Stimulated activated naive CD8-positive, alpha-beta T cell treated with anti-CD3 and anti-CD28 coated beads, Interleukin-15, Interleukin-2, amounts not matched to agents 100 ng/mL and 50 ng/mL, for 24 hours (primary cell): ENCODE results near the gene SIAH2.

Source experiments
- H3K27ac Mint-ChIP-seq: one replicate; pipeline ENCODE4 v1.8.0; 2021; ENCODE audit warnings: mild to moderate bottlenecking, mixed read lengths
- H3K27me3 Mint-ChIP-seq: one replicate; pipeline ENCODE4 v1.8.0; 2021; ENCODE audit warnings: mixed read lengths
- H3K36me3 Mint-ChIP-seq: one replicate; pipeline ENCODE4 v1.8.0; 2021; ENCODE audit warnings: low read depth, mixed read lengths
- H3K4me1 Mint-ChIP-seq: one replicate; pipeline ENCODE4 v1.8.0; 2021; ENCODE audit warnings: low read depth, mixed read lengths
- H3K4me3 Mint-ChIP-seq: one replicate; pipeline ENCODE4 v1.8.0; 2021; ENCODE audit warnings: mild to moderate bottlenecking, mixed read lengths
- H3K9me3 Mint-ChIP-seq: one replicate; pipeline ENCODE4 v1.8.0; 2021; ENCODE audit warnings: mixed read lengths

The SIAH2 gene

DNA sequence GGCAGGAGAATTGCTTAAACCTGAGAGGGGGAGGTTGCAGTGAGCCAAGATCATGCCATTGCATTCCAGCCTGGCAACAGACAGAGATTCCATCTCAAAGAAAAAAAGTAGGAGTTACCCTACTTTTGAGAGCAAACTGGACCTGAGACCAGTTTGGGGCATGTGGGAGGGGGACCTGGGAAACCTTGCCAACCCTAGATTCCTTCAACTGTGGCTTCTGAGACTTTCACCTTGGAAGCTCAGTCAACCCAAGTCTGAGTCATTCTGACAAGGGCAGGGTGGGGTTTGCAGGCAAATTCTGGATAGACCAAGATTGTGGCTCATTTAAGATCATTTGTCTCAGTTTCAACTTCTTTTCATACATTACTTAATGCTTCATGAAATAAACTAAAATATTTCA is 23.8 kb upstream of the SIAH2 start:
- peaks cover 12% of the 10 kb centered on the region for H3K27me3 Mint-ChIP-seq
- H3K27ac Mint-ChIP-seq: peak overlapping the region; percentile 74
- no peak overlapping the region for H3K4me3 Mint-ChIP-seq
- H3K36me3 Mint-ChIP-seq: no peaks in the 10 kb centered on the region
- H3K9me3 Mint-ChIP-seq: no peaks in the 10 kb centered on the region
- peaks cover 59% of the 10 kb centered on the region for H3K4me1 Mint-ChIP-seq

- peaks cover 6% of the 10 kb centered on the region for H3K27me3 Mint-ChIP-seq
- peaks cover 62% of the 10 kb centered on the region for H3K4me1 Mint-ChIP-seq
- peak overlapping the region; percentile 93 for H3K27ac Mint-ChIP-seq
- no peaks in the 10 kb centered on the region for H3K36me3 Mint-ChIP-seq
- peak overlapping the region; percentile 56 for H3K4me3 Mint-ChIP-seq
- no peaks in the 10 kb centered on the region for H3K9me3 Mint-ChIP-seq
These were observed 21.8 kb upstream of the SIAH2 start for GRCh38 chr3:150784747-150785125.

DNA sequence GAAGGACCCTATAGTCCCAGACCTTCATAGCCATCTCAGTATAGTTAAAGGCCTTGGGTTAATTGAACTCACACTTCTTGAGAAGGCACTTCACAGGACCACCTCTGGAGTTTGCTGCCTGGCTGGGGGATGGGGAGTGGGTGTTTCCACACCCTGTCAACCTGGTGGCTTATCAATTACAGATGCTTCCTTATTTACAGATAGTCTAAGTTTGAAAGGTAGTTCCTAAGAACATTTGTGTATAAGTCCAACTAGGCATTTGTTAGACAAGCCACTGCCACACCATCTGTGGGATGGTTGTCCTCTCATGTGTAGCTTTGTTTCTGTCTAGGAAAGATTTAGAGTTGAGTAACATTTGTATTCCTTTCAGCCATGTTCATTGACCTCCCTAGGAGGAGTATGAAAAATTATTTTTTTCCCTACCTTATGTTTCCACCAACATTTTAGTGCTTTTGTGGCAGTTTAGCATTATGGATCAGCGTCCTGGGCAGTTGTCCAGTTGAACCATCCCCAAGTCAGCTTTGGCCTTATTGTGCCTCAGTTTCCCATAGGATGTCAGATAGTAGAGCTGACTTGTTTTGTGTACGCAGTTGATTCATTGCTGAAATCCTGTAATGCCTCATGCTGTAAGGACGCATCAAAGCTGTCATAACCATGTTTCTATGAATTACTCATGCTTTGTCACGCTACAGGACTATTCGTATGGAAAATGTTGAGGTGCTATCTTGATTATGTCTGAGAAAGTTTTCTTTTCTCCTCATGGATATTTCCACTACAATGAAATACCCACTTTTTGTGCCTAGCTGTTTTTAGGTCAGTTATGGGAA is 21.2 kb upstream of the SIAH2 start:
- Mint-ChIP-seq H3K4me1 (peaks cover 62% of the 10 kb centered on the region), H3K4me3 (peak overlapping the region; percentile 56), H3K27ac (peak overlapping the region; percentile 93), H3K27me3 (peaks cover 6% of the 10 kb centered on the region), H3K36me3 (no peaks in the 10 kb centered on the region), H3K9me3 (no peaks in the 10 kb centered on the region)

DNA sequence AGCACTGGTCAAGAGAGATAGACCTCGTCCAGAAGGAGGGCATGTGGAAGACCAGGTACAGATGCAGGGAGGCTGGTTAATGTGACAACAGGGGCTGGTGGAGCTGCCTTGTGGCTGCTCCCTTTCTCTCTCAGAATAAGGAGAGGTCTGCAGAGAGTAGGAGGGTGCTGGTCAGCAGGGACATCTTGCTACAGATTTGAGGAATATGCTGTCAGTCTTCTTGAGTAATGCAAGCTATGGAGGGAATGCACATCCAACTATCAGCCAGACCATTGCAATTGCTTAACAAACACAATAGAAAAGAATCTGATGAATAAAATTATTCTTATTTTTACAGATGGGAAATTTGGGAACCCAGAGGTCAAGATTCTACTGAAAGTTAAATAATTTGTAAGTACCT is 20.3 kb upstream of the SIAH2 start:
- no peak overlapping the region for H3K4me3 Mint-ChIP-seq
- H3K36me3 Mint-ChIP-seq: no peaks in the 10 kb centered on the region
- no peaks in the 10 kb centered on the region for H3K27me3 Mint-ChIP-seq
- H3K9me3 Mint-ChIP-seq: no peaks in the 10 kb centered on the region
- H3K4me1 Mint-ChIP-seq: peaks cover 61% of the 10 kb centered on the region
- H3K27ac Mint-ChIP-seq: peak overlapping the region; percentile 93

DNA sequence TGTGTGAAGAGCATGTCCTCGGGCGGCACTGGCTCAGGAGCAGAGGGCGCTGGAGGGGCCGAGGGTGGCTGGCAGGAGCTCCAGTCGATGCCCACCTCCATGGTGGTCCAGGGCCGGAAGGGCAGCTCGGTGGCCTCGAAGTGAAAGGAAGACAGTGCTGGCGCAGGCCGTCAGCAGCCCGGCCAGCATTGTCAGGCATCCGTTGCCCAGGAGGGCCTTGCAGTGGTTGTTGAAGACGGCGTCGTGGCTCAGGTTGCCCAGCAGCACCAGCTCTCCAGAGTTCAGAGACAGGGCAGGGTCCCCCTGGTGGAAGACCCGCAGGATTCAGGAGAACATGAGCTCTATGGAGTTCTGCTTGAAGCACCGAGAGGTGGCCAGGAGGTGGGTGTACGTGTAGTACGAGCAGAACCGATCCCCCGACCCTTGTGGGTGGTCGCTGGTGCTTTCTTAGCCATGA is 16.5 kb upstream of the SIAH2 start:
- Mint-ChIP-seq H3K9me3 (no peaks in the 10 kb centered on the region), H3K4me3 (no peak overlapping the region)

GRCh38 chr3:150778793-150779401 is 15.9 kb upstream of the SIAH2 start:
- Mint-ChIP-seq H3K4me3 (no peak overlapping the region), H3K27ac (no peak overlapping the region), H3K27me3 (no peaks in the 10 kb centered on the region), H3K4me1 (peaks cover 20% of the 10 kb centered on the region), H3K36me3 (no peaks in the 10 kb centered on the region), H3K9me3 (no peaks in the 10 kb centered on the region)

More for the DNA sequence above, 16.5 kb upstream of the SIAH2 start:
- H3K27ac Mint-ChIP-seq: no peak overlapping the region
- H3K27me3 Mint-ChIP-seq: no peaks in the 10 kb centered on the region
- peaks cover 26% of the 10 kb centered on the region for H3K4me1 Mint-ChIP-seq
- no peaks in the 10 kb centered on the region for H3K36me3 Mint-ChIP-seq

DNA sequence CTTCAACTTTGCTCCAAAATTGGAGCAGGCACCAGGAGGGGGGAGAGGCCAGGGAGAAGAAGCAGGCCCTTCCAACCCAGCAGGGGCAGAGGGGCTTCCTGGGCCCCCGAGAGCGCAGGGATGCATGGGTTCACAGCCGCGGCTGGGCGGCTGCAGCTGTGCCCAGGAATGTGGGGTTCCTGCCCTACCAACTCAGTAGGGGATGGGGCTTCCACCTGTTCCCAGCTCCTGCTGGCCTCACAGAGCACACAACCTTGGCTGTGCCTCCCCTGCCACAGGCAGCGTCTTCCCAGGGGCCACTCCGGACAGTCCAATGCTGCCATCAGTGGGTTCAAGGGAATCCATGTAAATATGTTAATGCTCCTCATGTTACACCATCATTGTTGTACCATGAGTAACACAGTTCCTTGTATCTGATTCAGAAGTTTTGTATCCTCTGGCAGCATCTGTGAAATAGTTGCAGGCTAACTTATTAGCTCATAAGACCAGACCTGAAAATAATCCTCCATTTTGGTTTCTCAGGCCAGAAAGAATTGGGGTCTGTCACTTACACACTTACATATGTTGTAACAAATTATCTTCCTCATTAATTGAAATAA is 12.1 kb upstream of the SIAH2 start:
- Mint-ChIP-seq H3K27me3 (no peaks in the 10 kb centered on the region), H3K4me1 (no peaks in the 10 kb centered on the region), H3K9me3 (no peaks in the 10 kb centered on the region), H3K4me3 (no peak overlapping the region), H3K36me3 (no peaks in the 10 kb centered on the region), H3K27ac (no peak overlapping the region)

- H3K4me1 Mint-ChIP-seq: no peaks in the 10 kb centered on the region
- no peaks in the 10 kb centered on the region for H3K36me3 Mint-ChIP-seq
- H3K27me3 Mint-ChIP-seq: no peaks in the 10 kb centered on the region
- no peaks in the 10 kb centered on the region for H3K9me3 Mint-ChIP-seq
- H3K27ac Mint-ChIP-seq: peak overlapping the region; percentile 31
- H3K4me3 Mint-ChIP-seq: no peak overlapping the region
These were observed 10.7 kb upstream of the SIAH2 start for GRCh38 chr3:150773616-150774192.

GRCh38 chr3:150771600-150771999 is 8.6 kb upstream of the SIAH2 start:
- Mint-ChIP-seq H3K4me1 (peaks cover 12% of the 10 kb centered on the region), H3K9me3 (no peaks in the 10 kb centered on the region), H3K27me3 (no peaks in the 10 kb centered on the region), H3K27ac (no peak overlapping the region), H3K36me3 (no peaks in the 10 kb centered on the region), H3K4me3 (no peak overlapping the region)

DNA sequence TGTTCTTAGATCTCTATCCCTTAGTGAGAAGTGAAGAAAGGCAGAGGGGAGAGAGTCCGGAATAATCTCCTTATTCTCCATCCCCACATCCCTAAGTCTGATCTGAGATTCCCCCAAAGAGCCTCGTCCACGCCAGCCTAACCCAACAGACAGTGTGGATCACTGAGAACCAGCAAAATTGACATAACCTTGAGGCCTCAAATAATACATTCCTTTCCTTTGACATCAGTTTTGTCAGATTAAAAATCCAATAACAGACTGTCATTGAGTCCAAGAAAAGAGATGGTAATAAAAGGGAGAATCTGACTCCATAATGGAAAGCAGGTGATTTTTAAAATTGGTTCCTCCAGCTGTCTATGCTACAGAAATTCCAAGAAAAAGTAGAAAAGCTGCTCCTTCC is 7.7 kb upstream of the SIAH2 start:
- Mint-ChIP-seq H3K9me3 (no peaks in the 10 kb centered on the region), H3K27me3 (no peaks in the 10 kb centered on the region), H3K4me1 (peaks cover 21% of the 10 kb centered on the region), H3K36me3 (no peaks in the 10 kb centered on the region), H3K4me3 (no peak overlapping the region), H3K27ac (no peak overlapping the region)

DNA sequence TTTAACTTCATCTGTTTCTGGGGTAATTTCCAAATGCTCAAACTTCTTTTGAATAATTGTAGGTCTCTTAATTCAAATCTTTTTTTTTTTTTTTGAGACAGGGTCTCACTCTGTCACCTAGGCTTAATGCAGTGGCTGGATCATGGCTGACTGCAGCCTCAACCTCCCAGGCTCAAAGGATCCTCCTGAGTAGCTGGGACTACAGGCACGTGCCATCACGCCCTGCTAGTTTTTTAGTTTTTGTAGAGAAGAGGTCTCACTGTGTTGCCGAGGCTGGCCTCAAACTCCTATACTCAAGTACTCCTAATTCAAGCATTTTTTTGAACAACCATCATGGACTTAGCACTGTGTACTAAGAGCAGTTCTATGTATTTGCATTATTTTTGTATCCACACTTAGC is 3.8 kb upstream of the SIAH2 start:
- H3K4me3 Mint-ChIP-seq: peak overlapping the region; percentile 98
- no peaks in the 10 kb centered on the region for H3K9me3 Mint-ChIP-seq
- H3K27me3 Mint-ChIP-seq: no peaks in the 10 kb centered on the region
- H3K27ac Mint-ChIP-seq: peak overlapping the region; percentile 100
- H3K36me3 Mint-ChIP-seq: peaks cover 7% of the 10 kb centered on the region
- peaks cover 38% of the 10 kb centered on the region for H3K4me1 Mint-ChIP-seq

- H3K27me3 Mint-ChIP-seq: no peaks in the 10 kb centered on the region
- peak overlapping the region; percentile 100 for H3K27ac Mint-ChIP-seq
- H3K4me3 Mint-ChIP-seq: peak overlapping the region; percentile 98
- peaks cover 40% of the 10 kb centered on the region for H3K4me1 Mint-ChIP-seq
- peaks cover 13% of the 10 kb centered on the region for H3K36me3 Mint-ChIP-seq
- H3K9me3 Mint-ChIP-seq: no peaks in the 10 kb centered on the region
These were observed 3.2 kb upstream of the SIAH2 start for GRCh38 chr3:150765949-150766720.

DNA sequence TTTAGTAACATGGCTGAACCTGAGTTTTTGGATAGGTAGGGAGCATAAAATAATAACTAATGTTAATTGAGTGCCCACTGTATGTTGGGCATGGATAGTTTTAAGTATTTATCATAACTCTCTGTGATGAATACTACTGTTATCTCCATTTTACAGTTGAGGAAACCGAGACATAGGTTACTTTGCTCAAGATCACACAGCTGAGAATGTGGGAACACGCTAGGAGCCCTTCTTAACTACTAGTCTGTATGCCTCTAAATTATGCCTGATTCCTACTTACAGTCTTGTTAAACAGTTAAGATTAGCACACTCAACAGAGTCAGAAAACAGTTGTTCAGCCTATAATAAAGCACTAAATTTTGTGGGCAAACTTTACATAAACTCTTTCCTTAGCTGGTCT is 2.0 kb upstream of the SIAH2 start:
- peak overlapping the region; percentile 100 for H3K27ac Mint-ChIP-seq
- H3K4me1 Mint-ChIP-seq: peaks cover 49% of the 10 kb centered on the region
- H3K27me3 Mint-ChIP-seq: no peaks in the 10 kb centered on the region
- H3K4me3 Mint-ChIP-seq: peak overlapping the region; percentile 98
- no peaks in the 10 kb centered on the region for H3K9me3 Mint-ChIP-seq
- peaks cover 25% of the 10 kb centered on the region for H3K36me3 Mint-ChIP-seq

GRCh38 chr3:150764566-150764965 is 1.6 kb upstream of the SIAH2 start:
- H3K9me3 Mint-ChIP-seq: no peaks in the 10 kb centered on the region
- H3K27me3 Mint-ChIP-seq: no peaks in the 10 kb centered on the region
- peaks cover 29% of the 10 kb centered on the region for H3K36me3 Mint-ChIP-seq
- peak overlapping the region; percentile 100 for H3K27ac Mint-ChIP-seq
- peak overlapping the region; percentile 98 for H3K4me3 Mint-ChIP-seq
- H3K4me1 Mint-ChIP-seq: peaks cover 53% of the 10 kb centered on the region
